HFFc6 (cell line): ENCODE measurements around the gene TTLL1. TPM values are rescaled to one million over a fixed set of nuclear protein-coding genes. Genes with fewer than 3 reads are reported as not detected.
A peak's percentile ranks its signal among the peaks of the same experiment; 100 is the strongest.
"Not testable (repeated sequence)": the region's sequence is repeated elsewhere in the genome, so short reads cannot be mapped to it uniquely, and the experiment has no call there.

ENCODE experiments used
- DNase-seq: peaks from one replicate; pipeline ENCODE4 v3.0.0-alpha.2; 2018
- H3K27ac Mint-ChIP-seq: 2 replicates; pipeline ENCODE4 v1.8.0; 2020; ENCODE audit warnings: mild to moderate bottlenecking, mixed read lengths
- H3K27me3 Mint-ChIP-seq: 2 replicates; pipeline ENCODE4 v1.8.0; 2021; ENCODE audit warnings: mild to moderate bottlenecking, moderate library complexity, mixed read lengths; ENCODE audit not compliant: insufficient read depth
- H3K36me3 Mint-ChIP-seq: 2 replicates; pipeline ENCODE4 v1.8.0; 2021; ENCODE audit warnings: low read depth, mixed read lengths
- H3K4me1 Mint-ChIP-seq: 2 replicates; pipeline ENCODE4 v1.8.0; 2020; ENCODE audit warnings: low read depth, mixed read lengths
- H3K4me3 Mint-ChIP-seq: 2 replicates; pipeline ENCODE4 v1.8.0; 2020; ENCODE audit warnings: mild to moderate bottlenecking, moderate library complexity, mixed read lengths
- H3K9me3 Mint-ChIP-seq: 2 replicates; pipeline ENCODE4 v1.8.0; 2020; ENCODE audit warnings: mild to moderate bottlenecking, mixed read lengths
- total RNA-seq, 6 experiments: library from RNA; stranded (reverse); fragmentation: NEBNext Ultra II Directional; extraction: Animal tissue kit (Norgen Biotek cat#: 25700); gene quantifications; 2 replicates in 1 of 6; 3 replicates in 5 of 6; pipeline ENCODE4 v1.2.3, GENCODE V29; 2021
- TF ChIP-seq, protein P1 (sequence below): fragments of 200-600 bp; sonication (generic); IDR thresholded peaks from 2 replicates; pipeline ENCODE4 v1.5.0; 2021; ENCODE audit warnings: antibody characterized with exemption, mild to moderate bottlenecking

TTLL1 gene
- total RNA-seq, 6 experiments from 2014 or later = 5.7 to 7.7 (median 6.5) TPM

GRCh38 chr22:42996646-42997365 is 92.4 kb downstream of the TTLL1 start:
- peaks cover 10% of the 10 kb centered on the region for H3K36me3 Mint-ChIP-seq
- H3K27me3 Mint-ChIP-seq = peaks cover 6% of the 10 kb centered on the region
- H3K4me3 Mint-ChIP-seq = no peak overlapping the region
- no peak for DNase-seq
- H3K27ac Mint-ChIP-seq = peak overlapping the region; percentile 82
- H3K9me3 Mint-ChIP-seq = no peaks in the 10 kb centered on the region
- TF ChIP-seq, protein P1, sequence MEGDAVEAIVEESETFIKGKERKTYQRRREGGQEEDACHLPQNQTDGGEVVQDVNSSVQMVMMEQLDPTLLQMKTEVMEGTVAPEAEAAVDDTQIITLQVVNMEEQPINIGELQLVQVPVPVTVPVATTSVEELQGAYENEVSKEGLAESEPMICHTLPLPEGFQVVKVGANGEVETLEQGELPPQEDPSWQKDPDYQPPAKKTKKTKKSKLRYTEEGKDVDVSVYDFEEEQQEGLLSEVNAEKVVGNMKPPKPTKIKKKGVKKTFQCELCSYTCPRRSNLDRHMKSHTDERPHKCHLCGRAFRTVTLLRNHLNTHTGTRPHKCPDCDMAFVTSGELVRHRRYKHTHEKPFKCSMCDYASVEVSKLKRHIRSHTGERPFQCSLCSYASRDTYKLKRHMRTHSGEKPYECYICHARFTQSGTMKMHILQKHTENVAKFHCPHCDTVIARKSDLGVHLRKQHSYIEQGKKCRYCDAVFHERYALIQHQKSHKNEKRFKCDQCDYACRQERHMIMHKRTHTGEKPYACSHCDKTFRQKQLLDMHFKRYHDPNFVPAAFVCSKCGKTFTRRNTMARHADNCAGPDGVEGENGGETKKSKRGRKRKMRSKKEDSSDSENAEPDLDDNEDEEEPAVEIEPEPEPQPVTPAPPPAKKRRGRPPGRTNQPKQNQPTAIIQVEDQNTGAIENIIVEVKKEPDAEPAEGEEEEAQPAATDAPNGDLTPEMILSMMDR = no peak
- peaks cover 97% of the 10 kb centered on the region for H3K4me1 Mint-ChIP-seq

DNA sequence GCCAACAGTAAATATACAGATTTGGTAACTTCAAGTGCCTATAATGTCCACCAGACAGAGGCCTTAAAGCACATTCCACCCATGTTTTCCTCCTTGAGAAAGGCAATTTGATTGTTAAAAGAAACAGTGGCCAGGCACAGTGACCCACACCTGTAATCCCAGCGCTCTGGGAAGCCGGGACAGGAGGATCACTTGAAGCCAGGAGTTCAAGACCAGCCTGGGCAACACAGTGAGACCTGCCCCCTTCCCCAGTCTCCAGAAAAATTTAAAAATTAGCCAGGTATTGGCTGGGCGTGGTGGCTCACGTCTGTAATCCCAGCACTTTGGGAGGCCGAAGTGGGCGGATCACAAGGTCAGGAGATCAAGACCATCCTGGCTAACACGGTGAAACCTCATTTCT is 93.5 kb downstream of the TTLL1 start:
- H3K9me3 Mint-ChIP-seq, DNase-seq, H3K27me3 Mint-ChIP-seq: not testable (repeated sequence)
- Mint-ChIP-seq H3K4me3 (peak overlapping the region; percentile 90; the same call in 1 of the 2 replicates), H3K36me3 (peaks cover 16% of the 10 kb centered on the region), H3K27ac (peak overlapping the region; percentile 97), H3K4me1 (peaks cover 97% of the 10 kb centered on the region)

- DNase-seq = peak; percentile 95
- TF ChIP-seq, protein P1 = no peak
- no peaks in the 10 kb centered on the region for H3K9me3 Mint-ChIP-seq
- peaks cover 16% of the 10 kb centered on the region for H3K36me3 Mint-ChIP-seq
- peak overlapping the region; percentile 97 for H3K27ac Mint-ChIP-seq
- H3K27me3 Mint-ChIP-seq = peaks cover 6% of the 10 kb centered on the region
- H3K4me1 Mint-ChIP-seq = peaks cover 97% of the 10 kb centered on the region
- peak overlapping the region; percentile 90 for H3K4me3 Mint-ChIP-seq
Measured at GRCh38 chr22:42994917-42995562, 94.2 kb downstream of the TTLL1 start.

- Mint-ChIP-seq H3K4me1 (peaks cover 92% of the 10 kb centered on the region), H3K27me3 (peaks cover 6% of the 10 kb centered on the region), H3K27ac (peak overlapping the region; percentile 97), H3K9me3 (no peaks in the 10 kb centered on the region), H3K4me3 (peak overlapping the region; percentile 90), H3K36me3 (peaks cover 16% of the 10 kb centered on the region)
- TF ChIP-seq, protein P1 = no peak
- no peak for DNase-seq
Measured at GRCh38 chr22:42994276-42994916, 94.8 kb downstream of the TTLL1 start.

DNA sequence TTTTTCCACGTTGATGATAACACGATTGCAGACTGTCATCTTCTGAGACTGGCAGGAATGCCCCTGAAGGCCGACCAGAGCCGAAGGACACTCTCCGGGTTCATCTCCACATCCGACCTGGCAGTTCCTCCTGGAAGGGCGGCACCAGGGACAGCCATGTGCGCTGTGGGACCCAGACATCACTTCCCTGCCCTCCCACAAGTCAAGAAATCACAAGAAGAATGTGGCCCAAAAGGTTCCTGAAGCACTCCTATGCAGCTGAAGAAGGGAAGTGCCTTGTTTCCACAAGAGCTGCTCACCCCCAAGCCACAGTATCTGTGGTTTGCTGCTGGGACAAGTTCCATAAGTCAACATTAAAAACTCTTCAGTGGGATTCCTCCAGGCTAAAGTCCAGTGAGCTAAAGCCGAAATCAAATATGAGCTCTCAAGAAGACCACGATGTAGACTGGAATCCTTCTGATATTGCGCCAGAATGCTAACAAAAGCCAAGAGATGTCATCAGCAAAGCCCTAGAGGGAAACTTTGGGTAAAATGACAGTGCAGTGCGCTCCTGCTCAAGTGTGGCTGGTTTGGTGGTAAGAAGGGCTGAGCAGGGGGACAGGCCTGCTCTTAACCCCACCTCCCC is 95.4 kb downstream of the TTLL1 start:
- Mint-ChIP-seq H3K4me3 (peak overlapping the region; percentile 90), H3K4me1 (peaks cover 86% of the 10 kb centered on the region), H3K27ac (peak overlapping the region; percentile 97), H3K27me3 (peaks cover 6% of the 10 kb centered on the region), H3K36me3 (peaks cover 16% of the 10 kb centered on the region), H3K9me3 (no peaks in the 10 kb centered on the region)
- TF ChIP-seq, protein P1 = no peak
- peak; percentile 61 for DNase-seq
